ENCODE data around the gene RHBDF2. TPM values are rescaled to one million over a fixed set of nuclear protein-coding genes. Genes with fewer than 3 reads are reported as not detected.

RHBDF2 gene
- total and polyA plus RNA-seq, 2 donors (not counting 3 experiments of a cell fraction or from before 2014, with no cell fraction given) = 25.5 to 38.5 TPM

- BruUV-seq (replicated peaks) = no TSS peak
- Histone ChIP-seq H4K20me1 (replicated peaks; ENCODE audit: control insufficient read depth, extremely low read depth, insufficient read depth, low read length) (no peaks in the 10 kb centered on the region), H3K4me1 (ENCODE audit: control insufficient read depth, extremely low read depth, insufficient read depth, low read length) (peaks cover 3% of the 10 kb centered on the region), H3K79me2 (ENCODE audit: control insufficient read depth, insufficient read depth, low read length) (no peaks in the 10 kb centered on the region), H3K9me1 (replicated peaks; ENCODE audit: control insufficient read depth, extremely low read depth, insufficient read depth, low read length) (no peaks in the 10 kb centered on the region), H3K9ac (replicated peaks; ENCODE audit: extremely low read depth, insufficient read depth, low read length) (no peak overlapping the region), H3K4me3 (replicated peaks in 1 of 3; ENCODE audit: insufficient read depth in 1 of 3, low read depth in 1 of 3, low read length in 3 of 3) (no peak overlapping the region), H3K27me3 (ENCODE audit: control insufficient read depth in 2 of 2, insufficient read depth in 2 of 2, low read length in 2 of 2) (no peaks in the 10 kb centered on the region), H3K27ac (ENCODE audit: insufficient read depth, low read depth, low read length) (no peak overlapping the region), H2AFZ (ENCODE audit: low read depth, low read length) (no peak overlapping the region), H3K4me2 (ENCODE audit: insufficient read depth, low read length) (no peak overlapping the region), H3K36me3 (ENCODE audit: control insufficient read depth in 2 of 2, extremely low read depth in 1 of 2, insufficient read depth in 2 of 2, low read length in 2 of 2) (peaks cover 0 to 8% of the 10 kb centered on the region in 2 experiments), H3K9me3 (replicated peaks; ENCODE audit: control insufficient read depth, insufficient read depth, low read length) (no peaks in the 10 kb centered on the region)
- CTCF ChIA-PET = interaction anchor here (0.6 to 2.2 kb wide), 7 partner anchors 11 to 69 kb away, joined by 3 to 9 read pairs (median 5); partner anchors contain the start of gene AANAT
- intact Hi-C loops (cut with micrococcal nuclease) = no loop called here
- TF ChIP-seq JUN (IDR thresholded peaks at IDR 0.05; ENCODE audit: borderline replicate concordance, insufficient read depth, insufficient read length, low read depth) (no peak), FOS (IDR thresholded peaks at IDR 0.05; ENCODE audit: borderline replicate concordance, insufficient read depth, low read length) (no peak), MAX (IDR thresholded peaks at IDR 0.05; ENCODE audit: insufficient read depth, insufficient read length) (no peak), POLR2AphosphoS5 (IDR thresholded peaks at IDR 0.05; ENCODE audit: insufficient read depth, low read depth, low read length) (no peak), POLR2A (IDR thresholded peaks at IDR 0.05; ENCODE audit: low read depth, low read length) (no peak), EZH2 (IDR thresholded peaks at IDR 0.05; ENCODE audit: borderline replicate concordance, low read depth, low read length, severe bottlenecking) (no peak), CTCF (IDR thresholded peaks at IDR 0.05; ENCODE audit: extremely low read depth in 1 of 2, insufficient read depth in 1 of 2, low read depth in 1 of 2, low read length in 2 of 2) (no peak), MYC (IDR thresholded peaks at IDR 0.05; ENCODE audit: low read depth, low read length) (no peak), GATA2 (IDR thresholded peaks at IDR 0.05; ENCODE audit: insufficient read depth, insufficient read length, low read depth, low read length) (no peak)
- POLR2A ChIA-PET = interaction anchor here (0.6 kb wide), 1 partner anchor 92 kb away, joined by 3 read pairs; no protein-coding TSS in a partner anchor
- DNase-seq (ENCODE audit: low read depth, low spot score) (no peak), FAIRE-seq (peak; percentile 47)
- dilution Hi-C loops (cut with MboI; ENCODE audit: extremely low pct_ligation_motif_present, low sequenced_read_pairs) = no loop called here
Observed at GRCh38 chr17:76477576-76477975, 23.6 kb downstream of the RHBDF2 start.
